ENCODE measurements around the gene OR2G3. TPM values are rescaled to one million over a fixed set of nuclear protein-coding genes. Genes with fewer than 3 reads are reported as not detected.

OR2G3 gene
- total RNA-seq, 1 donor from 2014 or later: not detected

Other genes with a start within 250 kb of the OR2G3 start
- 1.1 TPM for gene NLRP3, start 189.4 kb upstream of the OR2G3 start, total RNA-seq
- not detected for gene OR2B11, start 147.5 kb upstream of the OR2G3 start, total RNA-seq
- gene OR2C3, start 69.1 kb upstream of the OR2G3 start, total RNA-seq: not detected
- gene GCSAML, start 56.5 kb upstream of the OR2G3 start, total RNA-seq: not detected
- not detected for gene OR2G2, start 17.2 kb upstream of the OR2G3 start, total RNA-seq
- not detected for gene OR13G1, start 74.2 kb downstream of the OR2G3 start, total RNA-seq
- gene OR6F1, start 111.1 kb downstream of the OR2G3 start, total RNA-seq: not detected
- gene OR14K1, start 133.0 kb downstream of the OR2G3 start, total RNA-seq: not detected
- not detected for gene OR14A2, start 142.6 kb downstream of the OR2G3 start, total RNA-seq
- gene OR1C1, start 155.0 kb downstream of the OR2G3 start, total RNA-seq: not detected
- not detected for gene OR14A16, start 218.5 kb downstream of the OR2G3 start, total RNA-seq
- gene OR11L1, start 236.3 kb downstream of the OR2G3 start, total RNA-seq: not detected